Endothelial cell of umbilical vein (primary cell): ENCODE data around the gene BRI3. TPM values are rescaled to one million over a fixed set of nuclear protein-coding genes. Genes with fewer than 3 reads are reported as not detected.

ENCODE experiments used
- BruUV-seq: library from RNA; stranded (reverse); fragments of 400-500 nt; replicated peaks from 2 replicates; lab custom pipeline; 2021; lab: Mats Ljungman, UMichigan
- CTCF ChIA-PET: fragments of 300-600, 350-600 bp; sonication (Branson Sonifier 250); formaldehyde crosslinking; loops from one replicate; lab custom pipeline; 2021; ENCODE audit warnings: antibody characterized with exemption, inconsistent platforms; lab: Charles Lee
- POLR2A ChIA-PET: fragments of 300-600, 350-600 bp; sonication (Branson Sonifier 250); formaldehyde crosslinking; loops from one replicate; lab custom pipeline; 2021; ENCODE audit warnings: antibody characterized with exemption, inconsistent platforms; lab: Charles Lee
- DNase-seq: peaks from one replicate; pipeline ENCODE4 v3.0.0-alpha.2; 2011; ENCODE audit warnings: low read depth, low spot score
- FAIRE-seq: peaks from 2 replicates; lab custom pipeline; 2011; peaks lifted over from hg19 to GRCh38; lab: Jason Lieb, UNC
- H2AFZ ChIP-seq: 2 replicates; pipeline ENCODE4 v1.6.0; 2012; ENCODE audit warnings: low read depth, low read length, control low read depth, inconsistent platforms
- H3K27ac ChIP-seq: 2 replicates; pipeline ENCODE4 v1.5.1; 2011; ENCODE audit warnings: low read depth, mild to moderate bottlenecking, control low read depth, low read length, moderate library complexity; ENCODE audit not compliant: insufficient read depth
- H3K27me3 ChIP-seq, 2 experiments: 2 replicates each; pipeline versions ENCODE4 v1.6.0 to v1.6.1; 2011; ENCODE audit warnings: low read length in 2 of 2, mixed read lengths in 1 of 2; ENCODE audit not compliant: control insufficient read depth in 2 of 2, insufficient read depth in 2 of 2
- H3K36me3 ChIP-seq, 2 experiments: 2 replicates in 1 of 2; 3 replicates in 1 of 2; pipeline ENCODE4 v1.5.1; 2011; ENCODE audit warnings: low read length in 2 of 2, mild to moderate bottlenecking in 1 of 2, moderate library complexity in 1 of 2; ENCODE audit not compliant: control insufficient read depth in 2 of 2, insufficient read depth in 2 of 2; ENCODE audit errors: extremely low read depth in 1 of 2
- H3K4me1 ChIP-seq: 3 replicates; pipeline ENCODE4 v1.5.1; 2011; ENCODE audit warnings: mild to moderate bottlenecking, low read length; ENCODE audit not compliant: control insufficient read depth, insufficient read depth; ENCODE audit errors: extremely low read depth
- H3K4me2 ChIP-seq: 2 replicates; pipeline ENCODE4 v1.6.1; 2011; ENCODE audit warnings: low read length, control low read depth, mixed read lengths; ENCODE audit not compliant: insufficient read depth
- H3K4me3 ChIP-seq, 3 experiments: fragments of 200-600 bp in 1 of 3; sonication (generic), shearing (Covaris generic) in 1 of 3; replicated peaks in 1 of 3; 2 replicates each; pipeline ENCODE4 v1.5.1; 2011 to 2016; ENCODE audit warnings: control low read depth in 3 of 3, low read length in 3 of 3, mild to moderate bottlenecking in 2 of 3, inconsistent platforms in 1 of 3, low read depth in 1 of 3, moderate library complexity in 1 of 3; ENCODE audit not compliant: insufficient read depth in 1 of 3
- H3K79me2 ChIP-seq: 2 replicates; pipeline ENCODE4 v1.6.0; 2012; ENCODE audit warnings: low read length, inconsistent platforms; ENCODE audit not compliant: control insufficient read depth, insufficient read depth
- H3K9ac ChIP-seq: replicated peaks from 2 replicates; pipeline ENCODE3; 2011; ENCODE audit warnings: low read length, control low read depth; ENCODE audit not compliant: insufficient read depth; ENCODE audit errors: extremely low read depth
- H3K9me1 ChIP-seq: replicated peaks from 3 replicates; pipeline ENCODE4 v1.6.0; 2011; ENCODE audit warnings: mild to moderate bottlenecking, low read length; ENCODE audit not compliant: control insufficient read depth, insufficient read depth; ENCODE audit errors: extremely low read depth
- H3K9me3 ChIP-seq: replicated peaks from 2 replicates; pipeline ENCODE4 v1.5.1; 2012; ENCODE audit warnings: low read length, inconsistent platforms; ENCODE audit not compliant: control insufficient read depth, insufficient read depth
- H4K20me1 ChIP-seq: replicated peaks from 2 replicates; pipeline ENCODE3; 2011; ENCODE audit warnings: mild to moderate bottlenecking, low read length; ENCODE audit not compliant: control insufficient read depth, insufficient read depth; ENCODE audit errors: extremely low read depth
- GATA2 ChIP-seq: IDR thresholded peaks from 2 replicates; pipeline ENCODE4 v1.7.0; 2011; ENCODE audit warnings: low read depth, mild to moderate bottlenecking, moderate library complexity, mixed read lengths, low read length; ENCODE audit not compliant: insufficient read length, insufficient read depth
- JUN ChIP-seq: IDR thresholded peaks from 2 replicates; pipeline ENCODE4 v1.6.1; 2011; ENCODE audit warnings: borderline replicate concordance, low read depth; ENCODE audit not compliant: insufficient read length, insufficient read depth
- MYC ChIP-seq: IDR thresholded peaks from one replicate; pipeline ENCODE4 v1.6.1; 2011; ENCODE audit warnings: mild to moderate bottlenecking, low read depth, low read length
- POLR2A ChIP-seq: IDR thresholded peaks from 2 replicates; pipeline ENCODE4 v1.6.1; 2012; ENCODE audit warnings: low read depth, mild to moderate bottlenecking, control low read depth, low read length
- POLR2AphosphoS5 ChIP-seq: IDR thresholded peaks from 2 replicates; pipeline ENCODE4 v1.6.1; 2012; ENCODE audit warnings: low read depth, mild to moderate bottlenecking, control low read depth, low read length, moderate library complexity; ENCODE audit not compliant: insufficient read depth
- dilution Hi-C: fragments of 300-500 bp; cut with MboI; formaldehyde crosslinking; loops from one replicate; pipeline ENCODE4 v1.15.0; 2019; ENCODE audit warnings: low sequenced_read_pairs; ENCODE audit not compliant: extremely low pct_ligation_motif_present
- intact Hi-C: fragments of 100-400 bp; cut with micrococcal nuclease; formaldehyde crosslinking; loops from one replicate; pipeline ENCODE4 v1.10.0; 2022
- polyA plus RNA-seq, 4 experiments: library from polyadenylated mRNA; depleted of rRNA in 3 of 4; stranded (reverse) in 3 of 4; unstranded in 1 of 4; fragments of >200 nt; gene quantifications; 2 replicates each; pipeline versions ENCODE4 v1.2.1 to v1.2.3, GENCODE V29; 2011 to 2012; ENCODE audit warnings: missing spikeins in 1 of 4
- total RNA-seq: library from RNA; stranded (reverse); gene quantifications from 2 replicates; pipeline ENCODE4 v1.2.3, GENCODE V29; 2021
- TF ChIP-seq, protein P1 (sequence below): IDR thresholded peaks from 2 replicates; pipeline ENCODE4 v1.6.1; 2011; ENCODE audit not compliant: insufficient read depth, insufficient read length
- TF ChIP-seq, protein P2 (sequence below), 2 donors: IDR thresholded peaks; 1 replicate in 1 of 2; 2 replicates in 1 of 2; pipeline ENCODE4 v1.5.1; 2011; ENCODE audit warnings: low read length in 2 of 2, mild to moderate bottlenecking in 2 of 2, moderate library complexity in 2 of 2, control low read depth in 1 of 2, inconsistent platforms in 1 of 2, low read depth in 1 of 2; ENCODE audit not compliant: insufficient read depth in 1 of 2; ENCODE audit errors: extremely low read depth in 1 of 2

The BRI3 gene
- total and polyA plus RNA-seq, 2 donors (not counting 3 experiments of a cell fraction or from before 2014, with no cell fraction given): 214 to 317 TPM

DNA sequence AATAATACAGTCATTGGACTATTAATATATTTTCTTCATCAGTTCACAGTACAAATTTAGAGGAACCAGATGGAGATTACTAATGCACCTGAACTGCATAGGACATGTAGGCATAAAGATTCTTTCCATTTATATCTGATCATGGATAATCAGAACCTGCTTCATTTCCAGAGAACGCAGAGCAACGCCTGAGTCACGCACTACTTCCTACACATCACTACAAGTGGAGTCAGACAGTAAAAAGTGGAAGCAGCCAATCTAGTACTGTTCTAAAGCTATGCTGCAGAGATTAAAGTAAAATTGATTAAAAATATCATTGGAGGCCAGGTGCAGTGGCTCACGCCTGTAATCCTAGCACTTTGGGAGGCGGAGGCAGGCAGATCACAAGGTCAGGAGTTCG is 43.3 kb downstream of the BRI3 start:
- Histone ChIP-seq H3K79me2 (no peaks in the 10 kb centered on the region), H3K9me1 (no peaks in the 10 kb centered on the region), H3K9ac (no peak overlapping the region), H3K4me1 (no peaks in the 10 kb centered on the region), H3K36me3 (no peaks in the 10 kb centered on the region), H3K27me3 (peaks cover 0 to 2% of the 10 kb centered on the region in 2 experiments), H4K20me1 (no peaks in the 10 kb centered on the region), H3K9me3 (no peaks in the 10 kb centered on the region), H3K4me3 (no peak overlapping the region), H3K27ac (no peak overlapping the region), H2AFZ (no peak overlapping the region), H3K4me2 (no peak overlapping the region)
- CTCF ChIA-PET: no interaction called here
- POLR2A ChIA-PET: no interaction called here
- FAIRE-seq (no peak), DNase-seq (no peak)
- dilution Hi-C loops: no loop called here
- BruUV-seq: no TSS peak
- TF ChIP-seq GATA2 (no peak), POLR2AphosphoS5 (no peak), MYC (no peak), POLR2A (no peak), JUN (no peak)
- TF ChIP-seq, protein P1, sequence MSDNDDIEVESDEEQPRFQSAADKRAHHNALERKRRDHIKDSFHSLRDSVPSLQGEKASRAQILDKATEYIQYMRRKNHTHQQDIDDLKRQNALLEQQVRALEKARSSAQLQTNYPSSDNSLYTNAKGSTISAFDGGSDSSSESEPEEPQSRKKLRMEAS: no peak
- TF ChIP-seq, protein P2, sequence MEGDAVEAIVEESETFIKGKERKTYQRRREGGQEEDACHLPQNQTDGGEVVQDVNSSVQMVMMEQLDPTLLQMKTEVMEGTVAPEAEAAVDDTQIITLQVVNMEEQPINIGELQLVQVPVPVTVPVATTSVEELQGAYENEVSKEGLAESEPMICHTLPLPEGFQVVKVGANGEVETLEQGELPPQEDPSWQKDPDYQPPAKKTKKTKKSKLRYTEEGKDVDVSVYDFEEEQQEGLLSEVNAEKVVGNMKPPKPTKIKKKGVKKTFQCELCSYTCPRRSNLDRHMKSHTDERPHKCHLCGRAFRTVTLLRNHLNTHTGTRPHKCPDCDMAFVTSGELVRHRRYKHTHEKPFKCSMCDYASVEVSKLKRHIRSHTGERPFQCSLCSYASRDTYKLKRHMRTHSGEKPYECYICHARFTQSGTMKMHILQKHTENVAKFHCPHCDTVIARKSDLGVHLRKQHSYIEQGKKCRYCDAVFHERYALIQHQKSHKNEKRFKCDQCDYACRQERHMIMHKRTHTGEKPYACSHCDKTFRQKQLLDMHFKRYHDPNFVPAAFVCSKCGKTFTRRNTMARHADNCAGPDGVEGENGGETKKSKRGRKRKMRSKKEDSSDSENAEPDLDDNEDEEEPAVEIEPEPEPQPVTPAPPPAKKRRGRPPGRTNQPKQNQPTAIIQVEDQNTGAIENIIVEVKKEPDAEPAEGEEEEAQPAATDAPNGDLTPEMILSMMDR (IDR thresholded peaks at IDR 0.05; ENCODE audit: extremely low read depth in 1 of 2, insufficient read depth in 1 of 2, low read depth in 1 of 2, low read length in 2 of 2): no peak
- intact Hi-C loops: no loop called here
